ENCODE data around the gene TADA2B. TPM values are rescaled to one million over a fixed set of nuclear protein-coding genes. Genes with fewer than 3 reads are reported as not detected.

The TADA2B gene
- total and polyA plus RNA-seq, 2 experiments from 2014 or later = 3.6 to 11.4 TPM

GRCh38 chr4:7052313-7052712 is 9.1 kb downstream of the TADA2B start:
- peaks cover 23% of the 10 kb centered on the region for H3K4me1 Mint-ChIP-seq
- H3K27ac Mint-ChIP-seq = no peak overlapping the region
- no peak overlapping the region for H3K4me3 Mint-ChIP-seq

DNA sequence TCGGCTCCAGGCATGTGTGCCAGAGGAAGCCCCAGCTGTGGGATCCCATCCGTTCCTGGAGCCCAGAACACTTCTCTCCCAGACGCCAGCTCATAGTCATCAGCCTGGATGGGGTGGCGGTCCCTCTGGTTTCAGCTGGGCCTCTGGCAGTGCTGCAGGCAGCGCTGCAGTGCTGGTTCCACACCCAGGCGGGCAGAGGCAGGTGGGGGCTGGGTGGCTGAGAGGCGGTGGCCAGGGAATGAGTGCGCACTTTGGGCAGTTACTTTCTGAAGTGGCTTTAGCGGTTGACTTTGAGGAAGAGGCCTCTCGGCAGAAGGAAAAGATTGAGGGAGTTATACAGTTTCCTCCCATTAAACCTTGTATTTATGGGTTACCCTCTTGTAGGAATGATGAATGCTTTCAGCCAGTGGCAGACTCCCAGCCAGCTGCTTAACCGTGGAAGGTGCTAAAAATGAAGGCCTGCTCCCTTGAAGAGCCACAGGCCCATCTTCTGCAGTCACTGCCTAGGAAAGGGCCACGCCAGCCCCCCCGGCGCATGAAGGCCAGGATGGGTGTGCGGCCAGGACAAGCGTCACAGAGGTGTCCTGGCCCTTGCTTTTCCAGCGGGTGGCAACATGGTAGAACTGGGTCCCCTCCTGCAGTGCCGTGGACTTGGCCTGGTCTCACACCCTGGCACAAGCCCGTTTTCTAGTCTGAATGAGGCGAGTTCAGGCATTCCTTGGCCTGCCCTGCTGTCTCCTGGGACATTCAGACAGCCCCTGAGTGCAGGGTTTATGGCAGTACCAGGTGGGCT is 9.9 kb downstream of the TADA2B start:
- Histone ChIP-seq H2AFZ (no peak overlapping the region), H3F3A (replicated peaks; ENCODE audit: low read depth) (no peaks in the 10 kb centered on the region), H3K27ac (ENCODE audit: low read depth) (no peak overlapping the region), H3K36me3 (ENCODE audit: insufficient read depth) (no peaks in the 10 kb centered on the region), H3K27me3 (ENCODE audit: insufficient read depth) (no peaks in the 10 kb centered on the region), H3K9me2 (ENCODE audit: insufficient read depth) (no peaks in the 10 kb centered on the region), H4K20me1 (replicated peaks; ENCODE audit: insufficient read depth) (peaks cover 22% of the 10 kb centered on the region), H3K4me2 (no peak overlapping the region), H3K4me1 (ENCODE audit: insufficient read depth) (no peaks in the 10 kb centered on the region), H3K79me2 (replicated peaks; ENCODE audit: insufficient read depth) (peaks cover 21% of the 10 kb centered on the region), H3K4me3 (no peak overlapping the region)
- Mint-ChIP-seq H3K27me3 (ENCODE audit: insufficient read depth, low read depth, poor library complexity) (peaks cover 3% of the 10 kb centered on the region), H3K36me3 (ENCODE audit: low read depth) (peaks cover 9% of the 10 kb centered on the region), H3K27ac (no peak overlapping the region), H3K4me1 (peaks cover 16% of the 10 kb centered on the region), H3K9me3 (no peaks in the 10 kb centered on the region; the same call in 2 of the 3 replicates), H3K4me3 (no peak overlapping the region)
- ATAC-seq = no peak; the same call in 2 of the 3 replicates
- DNase-seq (ENCODE audit: low spot score) = no peak
- TF ChIP-seq EZH2phosphoT487 (IDR thresholded peaks at IDR 0.05; ENCODE audit: unreplicated experiment) (no peak), ETS1 (IDR thresholded peaks at IDR 0.05) (no peak), CTCF (conservative IDR thresholded peaks at IDR 0.05; ENCODE audit: low read depth in 2 of 2) (no peak), CREB1 (CRISPR knock-in tag; IDR thresholded peaks at IDR 0.05; ENCODE audit: low read depth) (no peak), NANOG (IDR thresholded peaks at IDR 0.05; ENCODE audit: borderline replicate concordance) (no peak), REST (IDR thresholded peaks at IDR 0.05; ENCODE audit: unreplicated experiment) (no peak), EZH2 (IDR thresholded peaks at IDR 0.05; ENCODE audit: low read depth, unreplicated experiment) (no peak)

More at GRCh38 chr4:7052313-7052712, 9.1 kb downstream of the TADA2B start:
- no peak overlapping the region for H2AFZ ChIP-seq
- Mint-ChIP-seq H3K9me3 (no peaks in the 10 kb centered on the region; the same call in 2 of the 3 replicates), H3K27me3 (ENCODE audit: insufficient read depth, low read depth, poor library complexity) (peaks cover 5% of the 10 kb centered on the region), H3K36me3 (ENCODE audit: low read depth) (peaks cover 5% of the 10 kb centered on the region)
- TF ChIP-seq STAT1 (IDR thresholded peaks at IDR 0.05; ENCODE audit: unreplicated experiment) = no peak
- TF ChIP-seq ZNF331 (CRISPR knock-in tag; IDR thresholded peaks at IDR 0.05; ENCODE audit: low read depth) = no peak
- TF ChIP-seq ZNF114 (CRISPR knock-in tag; IDR thresholded peaks at IDR 0.05) = no peak
- no peak for TF ChIP-seq NANOG (IDR thresholded peaks at IDR 0.05; ENCODE audit: borderline replicate concordance)
- TF ChIP-seq CREB1 (CRISPR knock-in tag; IDR thresholded peaks at IDR 0.05; ENCODE audit: low read depth) = no peak
- H3K4me1 ChIP-seq (ENCODE audit: insufficient read depth) = no peaks in the 10 kb centered on the region
- ATAC-seq (no peak), DNase-seq (ENCODE audit: low spot score) (no peak)
- H3K27ac ChIP-seq (ENCODE audit: low read depth) = no peak overlapping the region
- H3K4me2 ChIP-seq = no peak overlapping the region
- H3F3A ChIP-seq (replicated peaks; ENCODE audit: low read depth) = no peaks in the 10 kb centered on the region
- no peaks in the 10 kb centered on the region for H3K36me3 ChIP-seq (ENCODE audit: insufficient read depth)
- peaks cover 29% of the 10 kb centered on the region for H3K79me2 ChIP-seq (replicated peaks; ENCODE audit: insufficient read depth)
- H3K4me3 ChIP-seq = no peak overlapping the region
- no peaks in the 10 kb centered on the region for H3K9me2 ChIP-seq (ENCODE audit: insufficient read depth)
- H4K20me1 ChIP-seq (replicated peaks; ENCODE audit: insufficient read depth) = peaks cover 21% of the 10 kb centered on the region
- H3K27me3 ChIP-seq (ENCODE audit: insufficient read depth) = no peaks in the 10 kb centered on the region

All from GM23338 (cell line).